Body of pancreas (tissue), 4 donors: ENCODE results near the gene MEOX2.

Source experiments
- POLR2A ChIP-seq, 3 donors: fragments of 450-650 bp; IDR thresholded peaks; one replicate each; pipeline ENCODE4 v1.6.1; 2016; ENCODE audit warnings: antibody characterized with exemption in 3 of 3, mild to moderate bottlenecking in 2 of 3
- TF ChIP-seq, protein P1 (sequence below), 7 experiments: fragments of 450-650 bp in 4 of 7; fragments of 200-600 bp in 3 of 7; sonication (generic) in 3 of 7; IDR thresholded peaks; one replicate each; pipeline ENCODE4 v1.5.1; 2016 to 2019; ENCODE audit warnings: antibody characterized with exemption in 7 of 7

DNA sequence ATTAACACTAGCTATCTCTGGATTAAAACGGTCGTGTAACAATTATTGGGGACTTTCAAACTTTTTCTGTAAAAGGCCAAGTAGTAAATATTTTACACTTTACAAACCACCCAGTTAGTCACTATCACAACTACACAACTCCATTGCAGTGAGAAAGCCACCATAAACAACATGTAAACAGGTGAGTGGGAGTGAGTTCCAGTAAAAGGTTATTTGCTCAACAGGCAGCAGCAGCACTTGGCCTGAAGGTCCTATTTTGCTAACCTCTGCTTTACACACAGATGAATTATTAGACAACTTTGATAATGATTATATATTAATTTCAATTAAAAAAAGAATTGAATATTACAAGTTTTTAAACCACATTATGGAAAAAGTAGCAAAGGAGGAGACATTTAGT, 108.9 kb downstream of the MEOX2 start:
- TF ChIP-seq, protein P1, sequence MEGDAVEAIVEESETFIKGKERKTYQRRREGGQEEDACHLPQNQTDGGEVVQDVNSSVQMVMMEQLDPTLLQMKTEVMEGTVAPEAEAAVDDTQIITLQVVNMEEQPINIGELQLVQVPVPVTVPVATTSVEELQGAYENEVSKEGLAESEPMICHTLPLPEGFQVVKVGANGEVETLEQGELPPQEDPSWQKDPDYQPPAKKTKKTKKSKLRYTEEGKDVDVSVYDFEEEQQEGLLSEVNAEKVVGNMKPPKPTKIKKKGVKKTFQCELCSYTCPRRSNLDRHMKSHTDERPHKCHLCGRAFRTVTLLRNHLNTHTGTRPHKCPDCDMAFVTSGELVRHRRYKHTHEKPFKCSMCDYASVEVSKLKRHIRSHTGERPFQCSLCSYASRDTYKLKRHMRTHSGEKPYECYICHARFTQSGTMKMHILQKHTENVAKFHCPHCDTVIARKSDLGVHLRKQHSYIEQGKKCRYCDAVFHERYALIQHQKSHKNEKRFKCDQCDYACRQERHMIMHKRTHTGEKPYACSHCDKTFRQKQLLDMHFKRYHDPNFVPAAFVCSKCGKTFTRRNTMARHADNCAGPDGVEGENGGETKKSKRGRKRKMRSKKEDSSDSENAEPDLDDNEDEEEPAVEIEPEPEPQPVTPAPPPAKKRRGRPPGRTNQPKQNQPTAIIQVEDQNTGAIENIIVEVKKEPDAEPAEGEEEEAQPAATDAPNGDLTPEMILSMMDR (IDR thresholded peaks at IDR 0.05) = no peak
- no peak for TF ChIP-seq POLR2A (IDR thresholded peaks at IDR 0.05)
